Measurements from ENCODE around the gene DOP1A.

GRCh38 chr6:83192456-83192855, 125.0 kb downstream of the DOP1A start:
- TF ChIP-seq YY1 (IDR thresholded peaks at IDR 0.05; ENCODE audit: insufficient read depth, insufficient read length) (no peak), SUZ12 (IDR thresholded peaks at IDR 0.05; ENCODE audit: extremely low read depth, insufficient read depth, insufficient read length) (no peak), ZNF274 (IDR thresholded peaks at IDR 0.05; ENCODE audit: low read depth, low read length) (no peak)
